PC-3 (cell line): ENCODE results near the gene GABBR2. TPM values are rescaled to one million over a fixed set of nuclear protein-coding genes. Genes with fewer than 3 reads are reported as not detected.

Experiments used
- ATAC-seq: fragments of 200-7000 bp; cut with Tn5 transposase; 2 replicates; pipeline ENCODE4 v1.9.1; 2020; ENCODE audit warnings: mild to moderate bottlenecking, moderate library complexity
- BruUV-seq: library from RNA; stranded (reverse); fragments of 400-500 nt; replicated peaks from 2 replicates; lab custom pipeline; 2021; lab: Mats Ljungman, UMichigan
- CTCF ChIA-PET: fragments of 300-600 bp; sonication (Branson Sonifier 250); formaldehyde crosslinking; loops from one replicate; lab custom pipeline; 2022; ENCODE audit warnings: antibody characterized with exemption; lab: Charles Lee
- POLR2A ChIA-PET: fragments of 300-600 bp; sonication (Branson Sonifier 250); formaldehyde crosslinking; loops from one replicate; lab custom pipeline; 2022; ENCODE audit warnings: antibody characterized with exemption; ENCODE audit not compliant: unreplicated experiment; lab: Charles Lee
- DNase-seq: peaks from one replicate; pipeline ENCODE4 v3.0.0-alpha.2; 2015
- H2AFZ ChIP-seq: fragments of 300-600 bp; sonication (generic); 2 replicates; pipeline ENCODE4 v1.6.0; 2016; ENCODE audit warnings: antibody characterized with exemption, low read length
- H3F3A ChIP-seq: fragments of 300-600 bp; sonication (generic); one replicate; pipeline ENCODE4 v1.6.0; 2017; ENCODE audit warnings: antibody characterized with exemption, low read length, control low read depth, mild to moderate bottlenecking; ENCODE audit not compliant: unreplicated experiment
- H3K27ac ChIP-seq: fragments of 300-600 bp; sonication (generic); 2 replicates; pipeline ENCODE4 v1.5.1; 2016; ENCODE audit warnings: mild to moderate bottlenecking, low read length
- H3K27me3 ChIP-seq: fragments of 300-600 bp; sonication (generic); 2 replicates; pipeline ENCODE4 v1.6.1; 2016; ENCODE audit warnings: low read length, mixed read lengths
- H3K36me3 ChIP-seq: fragments of 300-600 bp; sonication (generic); 2 replicates; pipeline ENCODE4 v1.6.1; 2016; ENCODE audit warnings: low read depth, mixed run types, low read length, mixed read lengths
- H3K4me1 ChIP-seq: fragments of 300-600 bp; sonication (generic); 2 replicates; pipeline ENCODE4 v1.5.1; 2016; ENCODE audit warnings: low read length; ENCODE audit not compliant: insufficient read depth
- H3K4me2 ChIP-seq: fragments of 300-600 bp; sonication (generic); 2 replicates; pipeline ENCODE4 v1.6.0; 2016; ENCODE audit warnings: low read length
- H3K4me3 ChIP-seq: fragments of 300-600 bp; sonication (generic); 2 replicates; pipeline ENCODE4 v1.5.1; 2016; ENCODE audit warnings: mild to moderate bottlenecking, low read length, mixed read lengths
- H3K79me2 ChIP-seq: fragments of 300-600 bp; sonication (generic); 2 replicates; pipeline ENCODE4 v1.6.1; 2017; ENCODE audit warnings: low read length, mixed read lengths
- H3K9ac ChIP-seq: fragments of 300-600 bp; sonication (generic); 2 replicates; pipeline ENCODE4 v1.6.0; 2016; ENCODE audit warnings: mild to moderate bottlenecking, low read length
- H3K9me2 ChIP-seq: fragments of 300-600 bp; sonication (generic); replicated peaks from 2 replicates; pipeline ENCODE4 v1.6.1; 2016; ENCODE audit warnings: mixed run types, low read length, mixed read lengths
- H3K9me3 ChIP-seq: fragments of 300-600 bp; sonication (generic); 2 replicates; pipeline ENCODE4 v1.6.1; 2016; ENCODE audit warnings: low read length, mixed read lengths
- H4K20me1 ChIP-seq: fragments of 300-600 bp; sonication (generic); 2 replicates; pipeline ENCODE4 v1.6.1; 2016; ENCODE audit warnings: low read length, mixed read lengths
- EZH2 ChIP-seq: fragments of 300-600 bp; sonication (generic); IDR thresholded peaks from one replicate; pipeline ENCODE4 v1.6.1; 2017; ENCODE audit warnings: antibody characterized with exemption, mild to moderate bottlenecking, low read length; ENCODE audit not compliant: unreplicated experiment
- EZH2phosphoT487 ChIP-seq: fragments of 300-600 bp; sonication (generic); IDR thresholded peaks from 2 replicates; pipeline ENCODE4 v1.6.1; 2018; ENCODE audit warnings: mild to moderate bottlenecking, antibody characterized with exemption, low read length, borderline replicate concordance
- intact Hi-C: fragments of 100-400 bp; cut with micrococcal nuclease; formaldehyde crosslinking; loops from 2 replicates; pipeline ENCODE4 v1.9.0; 2023
- total RNA-seq: library from RNA; depleted of rRNA; stranded (reverse); fragments of >200 nt; gene quantifications from 2 replicates; pipeline ENCODE4 v1.2.3, GENCODE V29; 2014
- TF ChIP-seq, protein P1 (sequence below): fragments of 300-600 bp; sonication (generic); conservative IDR thresholded peaks from 2 replicates; pipeline ENCODE4 v1.5.1; 2017; ENCODE audit warnings: antibody characterized with exemption, low read depth, mild to moderate bottlenecking, low read length

The GABBR2 gene
- total RNA-seq, 1 experiment from 2014 or later, result 0.44 TPM

DNA sequence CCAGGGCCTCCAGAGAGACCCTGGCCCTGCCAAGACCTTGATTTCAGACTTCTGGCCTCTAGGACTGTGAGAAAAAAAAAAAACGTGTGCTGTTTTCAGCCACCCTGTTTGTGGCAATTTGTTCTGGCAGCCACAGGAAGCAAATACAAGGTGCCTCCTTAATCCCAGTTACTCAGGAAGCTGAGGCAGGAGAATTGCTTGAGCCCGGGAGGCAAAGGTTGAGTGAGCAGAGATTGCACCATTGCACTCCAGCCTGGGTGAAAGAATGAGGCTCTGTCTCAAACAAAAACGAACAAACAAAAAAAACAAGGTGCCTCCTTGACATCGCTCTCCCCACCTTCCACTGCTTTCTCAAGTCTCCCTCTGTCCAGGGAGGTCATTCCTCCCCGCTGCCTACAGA is 98.0 kb downstream of the GABBR2 start:
- BruUV-seq, result no TSS peak
- Histone ChIP-seq H3K9ac (no peak overlapping the region), H3K9me2 (no peaks in the 10 kb centered on the region), H2AFZ (no peak overlapping the region), H3K27ac (no peak overlapping the region), H3K36me3 (no peaks in the 10 kb centered on the region), H3F3A (no peaks in the 10 kb centered on the region), H4K20me1 (no peaks in the 10 kb centered on the region), H3K79me2 (no peaks in the 10 kb centered on the region), H3K4me3 (no peak overlapping the region), H3K4me2 (no peak overlapping the region), H3K4me1 (no peaks in the 10 kb centered on the region), H3K27me3 (no peaks in the 10 kb centered on the region), H3K9me3 (no peaks in the 10 kb centered on the region)
- no peak for TF ChIP-seq EZH2phosphoT487
- TF ChIP-seq EZH2, result no peak
- TF ChIP-seq, protein P1, sequence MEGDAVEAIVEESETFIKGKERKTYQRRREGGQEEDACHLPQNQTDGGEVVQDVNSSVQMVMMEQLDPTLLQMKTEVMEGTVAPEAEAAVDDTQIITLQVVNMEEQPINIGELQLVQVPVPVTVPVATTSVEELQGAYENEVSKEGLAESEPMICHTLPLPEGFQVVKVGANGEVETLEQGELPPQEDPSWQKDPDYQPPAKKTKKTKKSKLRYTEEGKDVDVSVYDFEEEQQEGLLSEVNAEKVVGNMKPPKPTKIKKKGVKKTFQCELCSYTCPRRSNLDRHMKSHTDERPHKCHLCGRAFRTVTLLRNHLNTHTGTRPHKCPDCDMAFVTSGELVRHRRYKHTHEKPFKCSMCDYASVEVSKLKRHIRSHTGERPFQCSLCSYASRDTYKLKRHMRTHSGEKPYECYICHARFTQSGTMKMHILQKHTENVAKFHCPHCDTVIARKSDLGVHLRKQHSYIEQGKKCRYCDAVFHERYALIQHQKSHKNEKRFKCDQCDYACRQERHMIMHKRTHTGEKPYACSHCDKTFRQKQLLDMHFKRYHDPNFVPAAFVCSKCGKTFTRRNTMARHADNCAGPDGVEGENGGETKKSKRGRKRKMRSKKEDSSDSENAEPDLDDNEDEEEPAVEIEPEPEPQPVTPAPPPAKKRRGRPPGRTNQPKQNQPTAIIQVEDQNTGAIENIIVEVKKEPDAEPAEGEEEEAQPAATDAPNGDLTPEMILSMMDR, result no peak
- ChIA-PET CTCF (no interaction called here), POLR2A (no interaction called here)
- intact Hi-C loops, result no loop called here
- DNase-seq (no peak), ATAC-seq (no peak)

DNA sequence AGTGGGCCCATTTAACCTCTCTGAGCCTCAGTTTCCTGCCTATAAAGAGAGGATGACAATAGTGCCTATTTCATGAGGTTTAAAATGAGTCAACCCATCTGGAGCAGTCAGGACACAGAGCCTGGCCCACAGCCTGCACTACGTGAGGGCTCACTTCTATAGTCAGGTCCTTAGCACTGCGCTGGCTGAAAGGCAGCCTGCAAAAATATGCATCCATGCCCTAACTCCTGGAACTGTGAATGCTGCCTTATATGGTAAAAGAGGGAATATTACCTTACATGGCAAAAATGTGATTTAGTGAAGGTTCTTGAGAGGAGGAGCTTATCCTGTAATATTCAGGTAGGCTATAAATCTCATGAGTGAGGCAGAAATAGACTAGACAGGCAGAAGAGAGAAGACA is 98.5 kb downstream of the GABBR2 start:
- ChIA-PET CTCF (no interaction called here), POLR2A (no interaction called here)
- Histone ChIP-seq H3K36me3 (no peaks in the 10 kb centered on the region), H3K27me3 (no peaks in the 10 kb centered on the region), H3K4me3 (no peak overlapping the region), H3K9me2 (no peaks in the 10 kb centered on the region), H3K79me2 (no peaks in the 10 kb centered on the region), H3K4me1 (no peaks in the 10 kb centered on the region), H3K9me3 (no peaks in the 10 kb centered on the region), H3F3A (no peaks in the 10 kb centered on the region), H3K9ac (no peak overlapping the region), H3K4me2 (no peak overlapping the region), H4K20me1 (no peaks in the 10 kb centered on the region), H2AFZ (no peak overlapping the region), H3K27ac (no peak overlapping the region)
- no TSS peak for BruUV-seq
- DNase-seq, result no peak
- TF ChIP-seq, protein P1, result no peak
- TF ChIP-seq EZH2phosphoT487 (no peak), EZH2 (no peak)
- no peak for ATAC-seq
- intact Hi-C loops, result no loop called here

DNA sequence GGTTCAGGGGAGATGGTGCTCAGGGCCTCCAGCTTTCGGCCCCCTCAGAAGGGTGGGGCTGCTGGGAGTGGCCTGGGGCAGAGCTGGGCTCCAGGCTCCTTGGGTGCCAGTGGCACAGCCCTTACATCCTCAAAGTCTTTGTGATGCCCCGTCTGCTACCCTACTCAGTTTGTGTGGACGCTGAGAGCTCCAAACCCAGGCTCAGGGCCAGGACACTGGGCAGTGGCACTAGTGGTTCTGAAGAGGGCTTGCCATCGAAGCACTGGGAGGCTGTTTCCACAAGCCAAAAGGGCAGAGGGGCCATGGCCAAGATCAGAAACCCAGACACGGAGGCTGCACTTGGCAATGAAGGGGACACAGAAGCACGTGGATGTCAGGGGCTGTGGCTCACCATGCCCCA is 99.1 kb downstream of the GABBR2 start:
- no peaks in the 10 kb centered on the region for H3K27me3 ChIP-seq
- no peaks in the 10 kb centered on the region for H3K9me3 ChIP-seq
- BruUV-seq, result no TSS peak
- no peaks in the 10 kb centered on the region for H3K9me2 ChIP-seq
- intact Hi-C loops, result no loop called here
- H3K9ac ChIP-seq, result no peak overlapping the region
- no peaks in the 10 kb centered on the region for H3K4me1 ChIP-seq
- no peak for DNase-seq
- ChIA-PET POLR2A (no interaction called here), CTCF (no interaction called here)
- H3K36me3 ChIP-seq, result no peaks in the 10 kb centered on the region
- H3F3A ChIP-seq, result no peaks in the 10 kb centered on the region
- no peaks in the 10 kb centered on the region for H4K20me1 ChIP-seq
- no peak overlapping the region for H3K4me3 ChIP-seq
- no peak overlapping the region for H3K27ac ChIP-seq
- H3K79me2 ChIP-seq, result no peaks in the 10 kb centered on the region
- H2AFZ ChIP-seq, result no peak overlapping the region
- no peak overlapping the region for H3K4me2 ChIP-seq
- ATAC-seq, result no peak
- no peak for TF ChIP-seq EZH2
- TF ChIP-seq, protein P1, result no peak
- no peak for TF ChIP-seq EZH2phosphoT487
